Frontal cortex (tissue), 4 donors: ENCODE data around the gene CFAP20. TPM values are rescaled to one million over a fixed set of nuclear protein-coding genes. Genes with fewer than 3 reads are reported as not detected.
"Not testable (repeated sequence)": the region's sequence is repeated elsewhere in the genome, so short reads cannot be mapped to it uniquely, and the experiment has no call there.

Source experiments
- DNase-seq, 2 donors: peaks; one replicate each; pipeline ENCODE4 v3.0.0; 2012; ENCODE audit warnings: low spot score in 2 of 2
- FAIRE-seq: peaks from 2 replicates; lab custom pipeline; 2012; peaks lifted over from hg19 to GRCh38; lab: Jason Lieb, UNC
- total RNA-seq: library from RNA; depleted of rRNA; stranded (reverse); fragments of >200 nt; gene quantifications from one replicate; pipeline ENCODE4 v1.2.3, GENCODE V29; 2014
- donor health status: control.
- donor health status: control.
- donor health status: control.

The CFAP20 gene
- total RNA-seq, 1 donor from 2014 or later = 93.8 TPM

DNA sequence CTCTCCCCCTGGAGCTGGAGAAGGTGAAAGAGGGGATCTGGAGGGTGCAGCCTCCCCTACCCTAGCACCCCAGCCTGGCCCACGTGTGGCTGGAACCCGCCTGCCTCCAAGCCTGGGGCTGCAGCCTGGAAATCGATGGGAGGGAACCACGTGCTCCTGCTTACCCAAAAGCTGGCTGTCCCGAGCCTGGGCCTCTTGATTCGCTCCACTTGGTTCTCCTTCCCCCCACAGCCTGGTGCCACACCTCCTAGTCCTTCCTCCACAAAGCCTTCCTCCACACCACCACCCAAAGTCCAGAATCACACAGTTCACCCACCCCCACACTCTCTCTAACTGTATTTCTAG, 29.3 kb downstream of the CFAP20 start:
- no peak for FAIRE-seq

DNA sequence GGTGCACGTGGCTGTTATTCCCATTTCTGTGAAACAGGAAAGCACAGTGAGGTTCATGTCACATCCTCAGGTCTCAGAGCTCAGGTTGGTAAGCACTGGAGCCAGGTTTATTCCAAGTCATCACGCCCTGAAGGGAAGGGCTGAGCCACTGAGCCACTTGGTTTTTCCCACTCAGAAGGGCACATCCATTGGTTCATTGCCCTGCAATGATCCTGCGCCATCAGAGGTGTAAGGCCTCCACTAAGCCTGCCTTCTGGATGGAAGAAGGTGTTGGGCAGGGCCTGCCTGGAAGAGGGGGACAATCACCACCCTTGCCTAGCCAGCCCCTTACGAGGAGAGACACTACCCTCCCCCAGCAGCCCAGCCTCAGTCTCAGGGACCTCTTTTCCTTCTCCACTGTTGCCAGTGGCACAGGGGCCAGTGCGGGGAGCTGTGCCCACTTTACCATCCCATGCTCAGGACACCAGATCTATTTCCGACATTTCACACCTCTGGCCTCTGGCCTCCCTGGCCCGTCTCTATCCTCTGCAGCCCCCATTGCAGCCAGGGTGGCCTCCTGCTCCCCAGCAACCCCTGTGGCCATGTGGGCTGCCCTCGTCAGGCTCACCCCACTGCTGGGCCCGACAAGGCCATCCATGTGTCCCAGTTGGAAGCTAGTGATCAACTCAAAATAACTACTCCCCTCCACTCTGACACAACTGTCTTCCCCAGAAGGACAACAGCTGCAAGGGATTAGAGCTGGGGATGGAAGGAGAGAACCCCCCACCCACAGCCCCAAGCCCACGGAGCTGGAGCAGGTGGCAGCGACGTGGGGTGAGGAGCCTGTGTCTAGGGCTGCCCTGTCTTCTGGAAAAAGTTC, 29.9 kb downstream of the CFAP20 start:
- FAIRE-seq (no peak), DNase-seq (no peak)

More for the DNA sequence above, 29.3 kb downstream of the CFAP20 start:
- no peak for DNase-seq

DNA sequence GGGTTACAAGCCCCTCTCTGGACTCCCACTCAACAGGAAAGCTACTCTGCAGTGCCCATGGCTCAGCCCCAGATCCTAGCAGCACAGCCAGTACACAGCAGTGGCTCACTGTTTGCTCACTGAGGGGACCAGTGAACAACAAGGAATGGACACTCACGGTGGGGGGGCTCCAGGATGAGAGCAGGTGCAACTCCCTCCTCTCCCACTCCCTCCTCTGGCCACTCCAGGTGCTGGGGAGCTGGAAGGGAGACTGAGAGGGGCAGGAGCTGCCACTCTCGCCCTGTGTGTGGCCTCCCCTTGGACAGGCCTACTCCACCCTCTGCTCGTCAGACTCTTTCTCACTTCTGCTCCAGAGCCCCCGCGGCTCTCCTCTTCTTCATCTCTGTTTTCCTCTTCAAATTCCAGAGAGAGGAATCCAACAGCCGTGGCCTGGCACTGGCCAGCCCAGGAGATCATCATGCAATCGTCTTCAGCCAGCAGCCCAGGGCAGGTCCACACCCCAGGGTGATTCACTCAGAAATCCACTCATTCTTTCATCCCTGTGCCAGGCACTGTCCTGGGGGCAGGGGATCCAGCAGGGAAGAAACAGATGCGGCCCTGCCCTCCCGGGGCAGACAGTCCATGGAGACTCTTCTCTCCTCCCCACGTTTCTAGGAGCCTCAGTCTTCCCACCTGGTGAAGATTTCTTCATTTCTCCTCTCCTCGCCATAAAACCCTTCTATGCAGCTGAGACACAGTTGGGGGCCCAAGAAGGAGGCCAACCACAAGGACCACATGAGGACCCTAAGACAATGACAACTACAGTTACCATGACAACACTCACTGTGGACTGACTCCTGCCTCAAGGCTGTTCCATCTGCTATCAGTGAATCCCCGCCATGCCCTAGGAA, 30.7 kb downstream of the CFAP20 start:
- no peak for DNase-seq
- no peak for FAIRE-seq

DNA sequence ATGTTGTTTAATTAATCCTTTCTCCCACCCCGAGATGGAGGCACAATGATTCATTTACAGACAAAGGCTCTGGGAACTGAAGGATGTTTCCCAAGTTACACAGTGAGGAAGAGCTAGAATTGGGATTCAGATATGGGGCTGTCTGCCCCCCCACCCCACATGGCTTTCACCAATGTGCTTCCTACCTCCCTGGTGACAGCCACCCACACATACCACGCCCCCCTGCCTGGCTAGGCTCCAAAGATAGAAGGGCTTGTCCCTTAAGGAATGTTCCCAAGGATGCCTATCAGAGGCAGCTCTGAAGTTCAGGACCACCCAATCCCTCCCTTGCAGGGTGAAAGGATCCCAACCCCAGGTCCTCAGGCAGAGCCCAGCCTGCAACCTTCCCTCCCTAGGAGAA, 32.9 kb downstream of the CFAP20 start:
- FAIRE-seq (no peak), DNase-seq (no peak)

DNA sequence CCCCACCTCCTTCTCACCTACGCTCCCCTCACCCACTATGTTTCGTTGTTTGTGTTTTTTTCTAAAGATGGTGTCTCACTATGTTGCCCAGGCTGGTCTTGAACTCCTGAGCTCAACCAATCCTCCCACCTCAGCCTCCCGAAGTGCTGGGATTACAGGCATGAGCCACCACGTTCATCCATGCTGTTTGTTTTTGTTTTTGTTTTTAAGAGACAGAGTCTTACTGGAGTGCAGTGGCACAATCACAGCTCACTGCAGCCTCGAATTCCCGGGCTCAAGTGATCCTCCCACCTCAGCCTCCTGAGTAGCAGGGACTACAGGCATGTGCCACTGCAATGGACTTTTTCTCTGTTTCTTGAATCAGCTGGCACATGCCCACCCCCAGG, 33.6 kb downstream of the CFAP20 start:
- DNase-seq, FAIRE-seq: not testable (repeated sequence)

DNA sequence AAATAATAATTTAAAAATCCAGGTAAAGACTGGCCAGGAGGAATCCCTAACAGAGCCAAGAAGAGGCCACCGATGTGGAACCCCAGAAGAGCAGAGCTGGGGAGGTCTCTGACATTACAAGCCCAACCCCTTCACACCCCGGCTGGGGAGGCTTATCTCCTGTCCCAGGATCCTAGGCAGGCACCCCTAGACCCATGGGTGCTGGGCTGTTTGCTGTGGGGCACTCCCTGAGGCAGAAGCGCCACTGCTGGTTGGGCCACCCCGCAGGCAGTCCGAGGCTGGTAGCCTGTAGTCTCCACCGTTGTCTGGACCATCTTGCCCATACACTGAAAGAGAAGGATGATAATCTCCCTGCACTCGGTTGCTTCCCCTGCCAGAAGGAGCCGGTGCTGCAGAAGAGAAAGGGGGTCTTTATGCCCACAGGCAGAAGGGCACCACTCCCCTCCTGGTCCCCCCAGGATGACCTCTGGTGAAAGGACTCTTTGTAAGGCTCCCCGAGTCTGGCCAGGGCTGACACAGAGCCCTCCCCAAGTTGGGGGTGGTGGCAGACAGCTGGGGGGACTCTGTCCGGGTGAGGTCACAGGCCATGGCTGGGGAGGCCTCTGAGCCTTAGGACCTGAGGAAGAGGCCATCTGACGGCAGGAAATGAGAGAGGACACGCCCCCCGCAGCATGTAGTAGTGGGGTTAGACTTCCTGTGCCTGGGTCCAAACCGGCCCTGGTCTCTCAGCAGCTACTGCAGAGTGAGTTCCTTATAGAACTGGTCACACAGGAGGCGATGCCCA, 34.2 kb downstream of the CFAP20 start:
- DNase-seq = no peak
- no peak for FAIRE-seq

DNA sequence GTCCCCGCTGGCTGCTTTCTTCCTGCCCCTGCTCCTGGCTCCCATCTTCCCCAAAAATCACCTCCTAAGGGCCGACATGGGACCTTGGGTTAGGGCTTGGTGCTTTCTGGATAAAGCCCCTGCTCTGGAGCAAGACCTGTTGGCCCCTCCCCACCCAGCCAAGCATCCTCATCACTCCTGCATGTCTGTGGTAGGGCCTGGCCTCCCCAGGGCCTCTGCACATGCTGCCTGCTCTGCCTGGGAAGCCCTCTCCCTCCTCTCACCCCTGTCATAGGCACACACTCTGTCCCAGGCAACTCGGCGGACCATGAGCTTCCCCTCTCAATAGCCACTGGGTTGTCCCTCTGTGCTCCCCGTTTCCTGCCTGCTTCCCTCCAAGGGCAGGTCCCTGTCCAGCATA, 35.2 kb downstream of the CFAP20 start:
- FAIRE-seq = no peak

DNA sequence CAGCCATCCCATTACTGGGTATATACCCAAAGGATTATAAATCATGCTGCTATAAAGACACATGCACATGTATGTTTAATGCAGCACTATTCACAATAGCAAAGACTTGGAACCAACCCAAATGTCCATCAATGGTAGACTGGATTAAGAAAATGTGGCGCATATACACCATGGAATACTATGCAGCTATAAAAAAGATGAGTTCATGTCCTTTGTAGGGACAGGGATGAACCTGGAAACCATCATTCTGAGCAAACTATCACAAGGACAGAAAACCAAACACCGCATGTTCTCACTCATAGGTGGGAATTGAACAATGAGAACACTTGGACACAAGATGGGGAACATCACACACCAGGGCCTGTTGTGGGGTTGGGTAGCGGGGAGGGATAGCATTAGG, 38.8 kb downstream of the CFAP20 start:
- not testable (repeated sequence) for DNase-seq, FAIRE-seq

More for the DNA sequence above, 35.2 kb downstream of the CFAP20 start:
- DNase-seq = no peak

DNA sequence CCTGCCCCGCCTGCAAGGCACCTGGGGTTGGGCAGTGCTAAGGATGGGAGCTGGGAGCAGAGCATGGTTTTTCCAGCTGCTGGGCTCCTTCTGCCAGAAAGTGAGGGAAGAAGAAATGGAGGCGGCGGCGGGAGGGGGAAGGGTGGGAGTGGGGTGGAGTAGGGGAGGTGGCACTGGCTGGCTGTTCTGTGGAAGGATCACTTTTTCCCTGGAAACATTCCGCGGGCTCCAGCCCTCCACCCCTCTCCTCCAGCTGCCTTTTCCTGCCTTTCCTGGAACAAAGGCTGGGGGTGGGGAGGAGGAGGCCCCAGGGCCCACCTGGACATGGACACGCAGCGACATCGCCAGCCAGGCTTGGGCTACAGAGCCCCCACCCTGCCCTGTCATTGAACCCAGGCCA, 41.1 kb downstream of the CFAP20 start:
- DNase-seq (no peak), FAIRE-seq (no peak)

DNA sequence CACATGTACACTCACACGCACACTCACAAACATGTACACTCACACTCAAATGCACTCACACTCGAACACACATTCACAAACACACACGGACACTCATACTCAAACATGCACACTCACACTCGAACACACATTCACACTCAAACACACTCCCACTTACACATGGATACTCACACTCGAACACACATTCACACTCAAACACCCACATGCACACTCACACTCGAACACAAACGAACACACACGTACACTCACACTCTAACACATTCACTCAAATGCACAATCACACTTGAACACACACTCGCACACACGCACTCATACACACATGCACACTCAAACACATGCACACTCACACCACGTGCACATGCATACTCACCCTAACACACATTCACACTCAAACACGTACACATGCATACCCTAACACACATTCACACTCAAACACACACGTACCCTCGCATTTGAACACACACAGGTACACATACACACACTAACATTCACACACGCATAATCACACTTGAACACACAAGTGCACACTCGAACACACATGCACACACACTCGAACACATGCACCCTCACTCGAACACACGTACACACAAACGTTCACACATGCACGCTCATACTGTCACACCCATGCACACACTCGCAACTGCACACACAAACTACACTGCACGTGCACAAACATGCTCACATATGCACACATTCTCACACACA, 41.8 kb downstream of the CFAP20 start:
- DNase-seq (no peak), FAIRE-seq (no peak)

DNA sequence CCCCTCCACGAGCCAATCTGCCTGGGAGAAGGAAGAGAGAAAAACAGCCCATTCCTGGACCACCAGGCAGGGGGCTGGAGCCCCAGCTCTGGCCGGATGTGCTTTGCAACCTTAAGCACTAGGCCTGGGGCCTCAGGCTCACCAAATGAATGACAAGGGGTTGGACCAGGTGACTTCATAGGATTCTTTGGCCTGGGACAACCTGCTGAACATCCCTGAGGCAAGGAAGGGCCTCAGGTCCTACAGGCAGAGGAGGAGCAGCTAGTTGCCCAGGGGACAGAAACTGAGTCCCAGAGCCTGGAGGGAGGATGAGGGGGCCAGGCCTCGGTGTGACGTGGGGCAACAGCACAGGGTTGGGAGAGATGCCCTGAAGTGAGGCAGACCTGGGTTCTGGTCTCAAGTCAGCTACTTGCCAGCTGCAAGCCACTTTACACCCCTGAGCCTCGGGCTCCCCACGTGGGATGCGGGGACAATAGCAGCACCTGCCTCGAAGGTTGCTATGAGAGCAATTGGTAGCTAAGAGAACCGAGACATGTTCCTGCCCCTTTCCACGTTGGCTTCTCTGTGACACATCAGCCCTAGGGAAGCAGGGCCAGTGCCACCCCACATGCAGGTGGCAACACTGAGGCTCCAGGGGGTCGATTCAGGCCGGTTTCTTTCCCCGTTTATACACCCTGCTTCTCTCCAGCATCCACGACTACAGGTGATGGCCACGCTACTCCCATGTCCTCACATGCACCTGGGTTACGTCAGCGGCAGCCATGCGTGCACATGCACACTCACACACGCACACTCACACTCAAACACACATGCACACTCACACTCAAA, 42.6 kb downstream of the CFAP20 start:
- no peak for FAIRE-seq

DNA sequence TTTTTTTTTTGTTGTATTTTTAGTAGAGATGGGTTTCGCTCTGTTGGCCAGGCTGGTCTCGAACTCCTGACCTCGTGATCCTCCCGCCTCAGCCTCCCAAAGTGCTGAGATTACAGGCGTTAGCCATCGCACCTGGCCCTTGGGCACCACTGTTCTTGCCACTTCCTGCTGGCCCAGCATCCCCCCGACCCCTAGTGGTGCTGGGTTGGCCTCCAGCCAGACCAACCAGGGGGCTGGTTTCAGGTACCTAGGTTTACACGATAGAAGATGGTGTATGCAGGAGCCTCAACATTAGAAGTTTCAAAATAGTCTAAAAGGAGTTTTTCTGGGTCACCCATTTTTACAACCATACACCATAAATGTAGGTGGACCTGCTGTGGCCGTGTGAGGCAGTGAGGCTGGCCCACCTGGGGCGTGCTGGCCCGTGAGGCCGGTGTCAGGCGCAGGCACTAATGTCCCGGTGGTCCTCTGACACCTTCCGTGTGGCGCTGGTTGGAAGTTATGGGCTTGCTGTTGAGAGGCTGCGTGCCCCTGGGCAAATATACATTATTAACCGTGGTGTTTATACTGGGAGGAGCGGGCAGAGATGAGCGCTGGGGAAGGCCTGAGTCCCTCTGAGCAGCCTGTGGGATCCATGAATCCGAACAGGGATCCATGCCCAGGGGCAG, 43.5 kb downstream of the CFAP20 start:
- DNase-seq (no peak), FAIRE-seq (no peak)

More for the DNA sequence above, 42.6 kb downstream of the CFAP20 start:
- no peak for DNase-seq

DNA sequence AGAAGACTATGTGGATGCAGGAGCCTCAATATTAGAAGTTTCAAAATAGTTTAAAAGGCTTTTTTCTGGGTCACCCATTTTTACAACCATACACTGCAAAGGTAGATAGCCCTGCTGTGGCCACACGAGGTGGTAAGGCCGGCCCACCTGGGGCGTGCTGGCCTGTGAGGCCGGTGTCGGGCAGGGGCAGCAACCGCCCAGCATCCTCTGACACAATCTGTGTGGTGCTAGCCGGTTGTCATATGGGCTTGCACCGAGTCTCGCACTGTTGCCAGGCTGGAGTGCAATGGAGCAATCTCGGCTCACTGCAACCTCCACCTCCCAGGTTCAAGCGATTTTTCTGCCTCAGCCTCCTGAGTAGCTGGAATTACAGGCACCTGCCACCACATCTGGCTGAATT, 44.0 kb downstream of the CFAP20 start:
- FAIRE-seq (no peak), DNase-seq (no peak)

DNA sequence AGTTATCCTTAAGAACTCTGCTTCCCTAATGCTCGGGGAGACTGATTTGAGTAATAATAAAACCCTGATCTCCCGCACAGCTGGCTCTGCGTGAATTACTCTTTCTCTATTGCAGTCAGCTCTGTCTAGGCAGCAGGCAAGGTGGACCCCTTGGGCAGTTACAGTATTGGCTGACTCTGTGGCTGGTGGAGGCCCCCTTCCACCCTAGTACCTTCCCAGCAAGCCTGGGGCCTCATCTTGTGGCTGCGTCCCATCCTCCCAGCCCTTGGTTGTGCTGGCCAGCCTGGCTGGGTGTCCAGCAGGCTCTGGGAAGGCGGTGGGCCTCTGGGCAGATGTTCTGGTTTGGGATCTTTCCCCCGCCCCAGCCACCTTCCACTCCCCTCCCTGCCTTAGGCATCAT, 44.5 kb downstream of the CFAP20 start:
- no peak for FAIRE-seq
- DNase-seq = no peak

DNA sequence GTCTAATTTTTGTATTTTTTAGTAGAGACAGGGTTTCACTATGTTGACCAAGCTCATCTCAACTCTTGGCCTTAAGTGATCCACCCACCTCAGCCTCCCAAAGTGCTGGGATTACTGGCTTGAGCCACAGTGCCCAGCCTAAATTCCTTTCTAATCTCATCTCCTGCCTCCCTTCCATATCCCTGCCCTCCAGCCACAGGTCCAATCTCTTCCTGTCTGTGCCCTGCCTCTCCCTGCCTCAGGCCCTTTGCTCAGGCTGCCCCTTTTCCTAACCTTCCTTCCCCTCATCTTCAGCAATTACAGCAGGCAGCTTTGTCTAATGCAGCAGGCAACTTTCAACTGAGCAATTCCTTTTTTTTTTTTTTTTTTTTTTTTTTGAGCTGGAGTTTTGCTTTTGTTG, 46.8 kb downstream of the CFAP20 start:
- DNase-seq = no peak
- no peak for FAIRE-seq

DNA sequence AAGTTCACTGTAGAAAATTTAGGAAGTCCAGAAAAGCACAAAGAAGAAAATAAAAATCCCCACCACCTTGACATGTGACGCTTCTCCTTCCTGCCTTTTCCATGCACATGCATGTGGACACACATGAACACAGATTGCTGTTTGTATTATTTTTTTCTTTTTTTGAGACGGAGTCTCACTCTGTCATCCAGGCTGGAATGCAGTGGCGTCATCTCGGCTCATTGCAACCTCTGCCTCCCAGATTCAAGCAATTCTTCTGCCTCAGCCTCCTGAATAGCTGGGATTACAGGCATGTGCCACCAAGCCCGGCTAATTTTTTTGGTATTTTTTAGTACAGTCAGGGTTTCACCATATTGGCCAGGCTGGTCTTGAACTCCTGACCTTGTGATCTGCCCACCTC, 48.5 kb downstream of the CFAP20 start:
- not testable (repeated sequence) for FAIRE-seq, DNase-seq

DNA sequence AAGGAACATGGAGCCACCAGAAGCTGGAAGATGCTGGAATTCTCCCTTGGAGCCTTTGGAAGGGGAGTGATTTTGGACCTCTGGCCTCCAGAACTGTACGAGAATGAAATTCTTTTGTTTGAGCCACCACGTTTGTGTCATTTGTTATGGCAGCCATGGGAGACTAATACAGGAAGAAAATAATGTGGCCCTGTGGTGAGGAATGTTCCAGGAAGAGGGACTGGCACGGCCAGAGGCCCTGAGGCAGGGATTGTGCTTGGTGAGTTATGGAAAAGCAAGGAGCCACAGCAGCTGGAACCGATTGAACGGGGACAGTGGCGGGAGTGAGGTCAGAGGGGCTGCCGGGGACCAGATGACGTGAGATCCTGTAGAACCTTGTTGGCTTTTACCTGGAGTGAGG, 51.4 kb downstream of the CFAP20 start:
- DNase-seq = no peak
- FAIRE-seq = no peak

DNA sequence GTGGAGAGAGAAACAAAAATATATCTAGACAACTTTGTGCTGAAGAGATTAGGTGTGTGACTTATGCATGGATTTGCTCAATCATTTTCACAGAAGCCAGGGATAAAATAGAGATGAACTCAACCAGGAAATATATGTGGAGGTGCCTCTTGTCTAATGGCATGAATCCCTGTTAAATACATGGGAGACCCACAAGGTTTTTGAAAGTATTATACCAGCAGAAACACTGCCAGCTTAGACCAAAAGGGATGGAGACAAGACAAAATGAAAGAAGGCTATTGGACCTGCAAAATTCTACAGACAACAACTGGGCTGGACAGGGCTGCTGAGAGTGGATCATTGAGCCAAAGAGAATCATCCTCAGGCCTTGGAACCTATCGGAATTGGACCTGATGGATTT, 52.7 kb downstream of the CFAP20 start:
- no peak for DNase-seq
- no peak for FAIRE-seq
